Fibroblast of peridontal ligament (primary cell): Measurements from ENCODE around the gene MAVS.
"Not testable (repeated sequence)": the region's sequence is repeated elsewhere in the genome, so short reads cannot be mapped to it uniquely, and the experiment has no call there.

Experiments used
- DNase-seq: peaks from one replicate; pipeline ENCODE4 v3.0.0-alpha.2; 2010; ENCODE audit errors: extremely low read depth

MAVS gene

DNA sequence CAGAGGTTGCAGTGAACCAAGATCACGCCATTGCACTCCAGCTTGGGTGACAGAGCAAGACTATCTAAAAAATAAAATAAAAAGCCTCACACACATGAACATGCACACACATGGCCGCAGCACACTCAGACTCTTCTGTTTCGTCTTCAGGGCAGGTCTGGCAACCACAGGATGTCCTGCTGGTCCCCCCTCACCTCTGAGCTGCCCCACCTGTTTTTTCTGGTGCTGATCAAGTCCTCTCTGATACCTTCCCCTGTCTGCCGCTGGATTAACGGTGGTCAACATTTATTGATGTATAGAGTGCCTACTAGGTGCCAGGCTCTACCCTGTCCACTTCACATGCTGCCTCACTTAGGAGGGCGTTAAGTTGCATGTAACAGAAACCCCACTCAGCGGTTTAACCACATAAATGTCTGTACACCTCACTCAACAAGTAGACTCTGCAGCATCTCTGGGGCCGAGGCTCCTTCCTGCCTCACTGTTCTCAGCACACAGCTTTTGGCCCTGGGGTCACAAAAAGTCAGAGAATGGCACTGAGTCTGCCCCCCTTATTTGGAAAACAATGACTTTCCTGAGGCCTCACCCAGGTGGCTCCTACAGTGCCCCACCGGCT, 30.8 kb upstream of the MAVS start:
- DNase-seq: no peak

DNA sequence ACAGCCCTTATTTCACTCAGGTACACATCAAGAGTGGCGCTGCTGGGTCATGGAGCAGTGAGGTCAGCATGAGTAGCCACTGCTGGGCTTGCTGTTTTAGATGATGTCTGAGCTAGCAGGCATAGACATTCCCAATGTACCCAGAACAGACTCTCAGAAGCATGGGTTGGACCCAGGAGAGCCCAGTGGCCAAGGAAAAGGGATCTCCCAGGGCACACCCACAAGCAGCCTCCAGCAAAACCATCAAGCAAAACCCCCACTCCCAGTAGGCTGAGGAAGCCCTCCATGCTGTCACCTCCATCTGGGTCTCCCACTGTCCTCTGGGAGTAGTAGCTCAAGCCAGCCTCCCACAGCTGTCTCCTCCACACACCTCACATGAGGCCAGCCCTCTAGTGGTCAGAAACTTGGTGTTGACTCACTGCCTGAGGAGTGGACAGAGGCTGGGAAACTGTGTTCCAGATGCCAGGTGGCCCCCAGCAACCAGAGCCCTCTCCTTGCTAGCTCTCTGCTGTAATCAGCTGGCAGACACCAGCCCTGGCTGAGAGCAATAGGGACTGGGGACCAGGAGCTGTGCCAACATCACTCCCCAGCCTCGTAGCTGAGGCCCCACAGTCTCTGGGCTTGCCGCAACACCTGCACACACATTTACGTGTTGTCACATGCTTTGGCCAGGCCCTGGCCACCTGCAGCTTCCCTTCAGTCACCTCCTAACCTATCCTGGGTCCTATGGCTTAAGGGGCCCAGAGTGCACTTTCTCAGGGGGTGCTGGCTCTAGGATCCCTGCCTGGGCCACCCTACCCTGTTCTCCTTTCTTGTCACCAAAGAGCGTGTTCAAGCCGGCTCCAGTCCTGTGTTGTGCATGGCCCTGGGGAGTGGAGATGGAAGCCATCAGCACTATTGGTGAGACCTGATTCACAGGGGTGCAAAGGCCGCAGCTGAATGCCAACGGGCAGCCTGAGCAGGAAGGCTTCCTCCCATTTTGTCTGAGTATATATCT, 28.2 kb upstream of the MAVS start:
- DNase-seq: peak; percentile 71

DNA sequence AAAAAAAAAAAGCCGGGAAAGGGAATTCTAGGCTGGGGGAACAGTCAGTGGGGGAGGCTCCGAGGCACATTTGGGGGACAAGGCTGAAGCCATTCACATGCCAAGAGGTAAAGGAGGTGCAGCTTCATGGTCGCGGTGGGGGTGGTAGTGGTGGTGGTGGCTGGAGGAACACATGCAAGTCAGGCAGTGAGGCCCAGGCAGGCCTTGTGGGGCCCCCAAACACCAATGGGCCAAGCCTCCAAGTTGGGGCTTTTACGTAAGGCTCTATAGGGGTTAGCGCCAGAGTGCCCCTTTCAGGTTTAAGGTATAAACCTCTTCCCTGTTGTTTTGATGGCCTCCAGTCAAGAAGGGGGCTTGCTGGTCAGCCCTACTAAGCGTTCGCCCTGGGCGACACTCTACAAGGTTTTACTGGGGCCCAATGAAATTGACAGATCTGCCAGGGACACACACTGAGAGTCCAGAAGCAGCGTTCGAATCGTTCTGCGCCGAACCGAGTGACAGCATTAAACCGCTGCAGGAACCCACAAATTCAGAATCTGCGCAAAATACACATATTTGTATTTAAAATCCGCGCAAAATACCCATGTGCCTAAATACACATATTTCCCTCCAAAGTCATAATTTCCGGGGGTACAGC, 27.1 kb upstream of the MAVS start:
- no peak for DNase-seq

DNA sequence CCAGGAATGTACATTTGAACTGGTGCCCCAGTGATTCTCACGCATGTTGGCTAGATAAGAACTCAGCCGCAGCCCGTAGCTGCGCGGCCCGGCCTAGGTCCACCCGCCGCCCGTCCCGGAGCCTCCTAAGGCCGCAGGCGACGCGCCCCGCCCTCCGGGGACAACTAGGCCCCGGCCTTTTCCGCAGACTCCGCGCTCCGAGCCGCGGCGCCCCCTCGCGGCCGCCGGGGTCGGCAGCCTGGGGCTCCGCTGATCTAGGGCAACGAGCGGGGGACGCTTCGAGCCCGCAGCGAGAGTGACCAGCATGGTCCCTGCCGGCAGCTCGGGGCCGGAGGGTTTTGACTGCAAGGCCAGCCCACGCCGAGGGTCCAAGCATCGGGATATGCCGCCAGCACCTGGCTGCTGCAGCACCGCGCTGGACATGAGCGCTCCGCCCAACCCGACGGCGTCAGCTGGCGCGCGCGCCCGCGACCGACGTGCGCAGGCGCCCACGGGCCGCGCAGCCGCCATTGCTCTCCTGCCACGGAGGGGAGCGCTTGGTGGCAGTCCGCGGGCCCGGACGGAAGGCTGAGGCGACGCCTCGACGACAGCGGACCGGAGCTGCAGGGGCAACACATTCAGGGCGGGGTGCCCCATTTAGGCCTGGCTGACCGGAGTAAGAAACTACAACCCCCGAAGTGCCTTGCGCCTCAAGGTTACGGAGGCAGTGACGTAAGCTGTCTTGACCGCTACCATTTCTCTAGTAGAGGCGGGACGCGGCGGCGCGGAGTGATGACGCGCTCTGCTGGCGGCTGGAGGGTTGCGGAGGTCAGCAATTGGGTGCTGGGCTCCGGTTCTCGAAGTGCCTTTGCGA, 26.4 kb upstream of the MAVS start, which contains the start of gene AP5S1:
TSS of gene AP5S1 (plus strand) at position 500 of the 853 bp plus-strand sequence. CDS start 1,571 bp downstream, outside the sequence.
- DNase-seq: peak; percentile 96

DNA sequence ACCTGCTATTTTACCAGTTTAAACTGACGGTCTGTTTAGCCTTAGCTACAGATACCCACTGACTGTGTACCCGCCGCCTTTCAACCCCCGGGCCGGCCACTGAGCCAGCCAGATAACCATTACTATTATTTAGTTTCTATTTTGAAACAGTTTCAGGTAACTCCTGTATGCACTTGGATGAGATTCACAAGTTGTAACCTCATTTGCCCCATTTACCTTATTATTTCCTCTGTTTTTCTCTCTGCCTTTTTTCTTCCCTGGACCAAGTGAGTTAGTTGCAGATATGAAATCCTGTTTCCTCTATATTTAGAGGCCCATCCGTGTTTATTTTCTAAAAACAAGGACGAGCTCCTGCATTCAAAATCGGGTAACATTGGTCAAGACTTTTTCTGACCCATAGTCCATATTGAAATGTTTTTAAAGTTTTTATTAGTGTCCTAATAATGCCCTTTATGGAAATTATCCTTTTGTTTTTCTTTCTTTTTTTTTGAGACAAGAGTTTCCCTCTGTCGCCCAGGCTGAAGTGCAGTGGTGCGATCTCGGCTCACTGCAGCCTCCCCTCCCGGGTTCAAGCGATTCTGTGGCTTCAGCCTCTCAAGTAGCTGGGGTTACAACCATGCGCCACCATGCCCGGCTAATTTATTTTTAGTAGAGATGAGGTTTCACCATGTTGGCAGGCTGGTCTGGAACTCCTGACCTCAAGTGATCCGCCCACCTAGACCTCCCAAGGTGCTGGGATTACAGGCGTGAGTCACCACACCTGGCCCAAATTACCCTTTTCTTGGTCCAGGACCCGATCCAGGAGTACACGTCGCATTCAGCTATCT, 25.5 kb upstream of the MAVS start:
- DNase-seq: no peak

DNA sequence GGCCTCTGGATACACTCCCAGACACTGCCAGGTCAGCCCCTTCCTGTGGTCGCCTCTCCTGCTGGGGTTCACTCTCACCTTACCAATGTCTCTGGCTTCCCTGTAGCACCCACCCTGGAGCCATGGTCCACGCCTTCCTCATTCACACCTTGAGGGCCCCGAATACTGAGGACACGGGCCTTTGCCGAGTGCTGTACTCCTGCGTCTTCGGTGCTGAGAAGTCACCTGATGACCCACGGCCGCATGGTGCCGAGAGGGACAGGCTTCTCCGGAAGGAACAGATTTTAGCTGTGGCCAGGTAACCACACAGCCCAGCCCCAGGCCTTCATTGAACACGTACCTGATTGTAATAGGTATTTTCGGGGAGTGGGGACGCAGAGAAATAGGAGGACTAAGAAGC, 24.6 kb upstream of the MAVS start:
- no peak for DNase-seq

DNA sequence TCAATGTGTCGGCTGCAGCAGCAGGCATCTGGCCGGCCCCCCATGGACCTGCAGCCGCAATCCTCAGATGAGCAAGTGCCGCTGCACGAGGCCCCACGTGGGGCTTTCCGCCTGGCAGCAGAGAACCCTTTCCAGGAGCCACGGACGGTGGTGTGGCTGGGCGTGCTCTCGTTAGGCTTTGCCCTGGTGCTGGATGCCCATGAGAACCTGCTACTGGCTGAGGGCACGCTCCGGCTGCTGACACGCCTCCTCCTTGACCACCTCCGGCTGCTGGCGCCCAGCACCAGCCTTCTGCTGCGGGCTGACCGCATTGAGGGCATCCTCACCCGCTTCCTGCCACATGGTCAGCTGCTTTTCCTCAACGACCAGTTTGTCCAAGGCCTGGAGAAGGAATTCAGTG, 22.8 kb upstream of the MAVS start:
- no peak for DNase-seq

DNA sequence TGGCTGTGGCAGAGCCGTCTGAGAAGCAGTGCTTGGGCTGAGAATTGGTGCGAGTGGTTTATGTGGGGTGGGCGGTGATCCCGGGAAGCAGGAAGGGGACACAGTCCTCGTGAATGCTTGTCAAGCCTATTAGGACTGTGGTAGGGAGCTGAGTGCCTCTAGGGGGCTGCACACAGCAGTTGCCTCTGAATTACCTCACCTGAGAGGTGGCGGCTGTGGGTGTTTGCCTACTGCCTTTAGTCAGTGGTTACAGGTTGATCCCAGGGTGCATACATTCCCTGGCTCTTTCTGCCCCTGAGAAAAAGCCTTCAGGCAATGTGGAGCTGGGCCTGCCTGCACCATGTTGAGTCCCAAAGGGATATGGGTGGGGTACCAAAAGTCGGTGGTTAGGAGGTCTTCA, 21.1 kb upstream of the MAVS start:
- no peak for DNase-seq

DNA sequence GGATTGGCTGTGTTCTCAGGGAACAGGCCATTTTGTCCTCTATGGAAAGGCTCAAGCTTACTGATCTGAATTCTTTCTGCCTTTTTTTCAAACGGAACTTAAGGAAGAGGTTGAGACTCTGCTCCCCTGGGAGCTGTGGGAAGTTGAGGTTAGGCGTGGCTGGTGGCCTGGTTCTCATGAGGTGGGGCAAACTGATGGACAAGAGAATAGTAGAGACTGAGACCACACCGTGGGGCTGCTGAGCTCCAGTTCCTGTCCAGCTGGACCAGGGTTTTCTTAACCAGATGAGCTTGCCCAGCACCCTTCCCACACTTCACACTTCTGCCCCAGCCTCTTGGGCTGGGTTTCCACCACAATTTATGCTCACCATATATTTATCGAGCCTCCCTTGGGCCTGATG, 20.2 kb upstream of the MAVS start:
- DNase-seq: no peak

DNA sequence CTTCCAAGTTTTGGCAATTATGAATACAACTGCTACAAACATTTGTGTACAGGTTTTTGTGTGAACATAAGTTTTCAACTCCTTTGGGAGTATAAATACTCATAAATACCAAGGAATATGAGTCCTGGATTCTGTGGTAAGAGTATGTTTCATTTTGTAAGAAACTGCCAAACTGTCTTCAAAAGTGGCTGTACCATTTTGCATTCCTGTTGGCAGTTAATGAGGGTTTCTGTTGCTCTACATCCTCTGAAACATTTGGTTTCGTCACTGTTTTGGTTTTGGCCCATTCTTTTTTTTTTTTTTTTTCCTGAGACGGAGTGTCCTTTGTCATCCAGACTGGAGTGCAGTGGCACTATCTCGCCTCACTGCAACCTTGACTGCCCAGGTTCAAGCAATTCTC, 17.8 kb upstream of the MAVS start:
- no peak for DNase-seq

DNA sequence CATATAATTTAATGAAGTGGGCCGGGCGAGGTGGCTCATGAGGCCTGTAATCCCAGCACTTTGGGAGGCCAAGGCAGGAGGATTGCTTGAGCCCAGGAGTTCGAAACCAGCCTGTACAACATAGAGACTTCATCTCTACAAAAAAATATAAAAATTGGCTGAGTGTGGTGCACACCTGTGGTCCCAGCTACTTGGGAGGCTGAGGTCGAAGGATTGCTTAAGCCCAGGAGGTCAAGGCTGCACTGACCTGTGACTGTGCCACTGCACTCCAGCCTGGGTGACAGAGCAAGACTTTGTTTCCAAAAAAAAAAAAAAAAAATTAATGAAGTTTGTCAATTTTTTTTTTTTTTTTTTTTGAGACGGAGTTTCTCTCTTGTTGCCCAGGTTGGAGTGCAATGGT, 16.7 kb upstream of the MAVS start:
- not testable (repeated sequence) for DNase-seq

DNA sequence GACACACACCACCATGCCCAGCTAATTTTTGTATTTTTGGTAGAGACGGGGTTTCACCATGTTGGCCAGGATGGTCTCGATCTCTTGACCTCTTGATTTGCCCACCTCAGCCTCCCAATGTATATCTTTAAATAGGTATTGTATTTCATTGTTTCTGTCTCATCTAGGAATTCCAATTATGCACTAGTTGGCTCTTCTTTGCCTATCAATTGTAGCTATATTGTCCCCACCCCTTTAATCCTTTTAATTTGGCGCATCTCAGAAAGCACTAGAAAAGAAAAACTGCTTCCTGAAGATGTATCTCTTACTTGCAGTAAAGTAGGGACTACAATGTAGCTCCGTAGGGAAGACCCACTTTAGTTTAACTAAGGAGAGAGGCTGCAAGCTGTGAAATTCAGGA, 10.5 kb upstream of the MAVS start:
- DNase-seq: no peak

DNA sequence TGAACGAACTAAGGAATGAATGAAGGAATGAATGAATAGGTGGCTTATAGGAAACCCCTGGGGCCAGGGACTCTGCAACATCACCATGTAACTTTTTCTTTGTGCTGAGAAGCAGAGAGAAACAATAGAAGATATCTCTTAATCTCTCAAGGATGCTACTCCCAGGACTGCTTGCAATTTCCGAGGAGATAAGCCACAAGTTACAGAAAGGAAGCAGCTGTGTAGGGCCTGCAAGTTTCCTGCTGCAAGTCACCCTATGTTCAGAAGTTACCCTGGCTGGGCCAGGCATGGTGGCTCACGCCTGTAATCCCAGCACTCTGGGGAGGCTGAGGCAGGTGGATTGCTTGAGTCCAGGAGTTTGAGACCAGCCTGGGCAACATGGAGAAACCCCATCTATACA, 7.3 kb upstream of the MAVS start:
- DNase-seq: no peak

DNA sequence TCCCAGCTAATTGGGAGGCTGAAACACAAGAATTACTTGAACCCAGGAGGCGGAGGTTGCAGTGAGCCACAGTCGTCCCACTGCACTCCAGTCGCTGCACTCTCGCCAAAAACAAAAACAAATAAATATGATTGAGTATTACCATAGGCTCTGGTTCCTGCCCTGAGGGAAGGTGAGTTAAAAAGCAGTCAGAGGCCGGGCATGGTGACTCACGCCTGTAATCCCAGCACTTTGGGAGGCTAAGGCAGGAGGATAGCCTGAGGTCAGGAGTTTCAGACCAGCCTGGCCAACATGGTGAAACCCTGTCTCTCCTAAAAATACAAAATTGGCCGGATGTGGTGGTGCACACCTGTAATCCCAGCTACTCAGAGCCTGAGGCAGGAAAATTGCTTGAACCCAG, 6.4 kb upstream of the MAVS start:
- not testable (repeated sequence) for DNase-seq

DNA sequence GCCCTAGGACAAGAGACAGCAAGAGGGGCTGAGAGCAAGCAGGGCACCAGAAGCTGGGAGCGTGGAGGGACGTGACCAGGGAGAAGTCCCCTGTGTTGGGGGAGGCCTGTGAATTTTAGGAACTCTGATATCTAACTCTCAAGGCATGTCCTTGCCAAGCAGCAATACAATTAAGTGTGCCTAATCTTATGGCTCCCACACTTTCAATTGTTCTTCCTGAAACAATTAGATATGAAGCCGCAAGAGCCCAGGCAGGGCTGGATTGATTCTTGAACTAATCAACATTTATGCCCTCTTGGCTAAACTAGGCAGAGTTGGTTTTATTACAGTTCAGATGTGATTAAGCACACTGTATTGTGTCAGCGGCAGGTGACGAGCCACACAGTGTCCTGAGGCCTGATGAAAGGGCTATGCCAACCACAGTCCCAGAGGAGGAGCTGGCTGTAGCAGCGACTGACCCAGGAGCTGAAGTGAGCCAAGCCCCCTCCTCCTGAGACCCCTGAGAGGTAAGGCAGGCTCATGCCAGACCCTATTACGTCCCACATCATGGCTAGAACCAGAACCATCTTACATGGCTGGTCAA, 4.2 kb upstream of the MAVS start:
- no peak for DNase-seq

DNA sequence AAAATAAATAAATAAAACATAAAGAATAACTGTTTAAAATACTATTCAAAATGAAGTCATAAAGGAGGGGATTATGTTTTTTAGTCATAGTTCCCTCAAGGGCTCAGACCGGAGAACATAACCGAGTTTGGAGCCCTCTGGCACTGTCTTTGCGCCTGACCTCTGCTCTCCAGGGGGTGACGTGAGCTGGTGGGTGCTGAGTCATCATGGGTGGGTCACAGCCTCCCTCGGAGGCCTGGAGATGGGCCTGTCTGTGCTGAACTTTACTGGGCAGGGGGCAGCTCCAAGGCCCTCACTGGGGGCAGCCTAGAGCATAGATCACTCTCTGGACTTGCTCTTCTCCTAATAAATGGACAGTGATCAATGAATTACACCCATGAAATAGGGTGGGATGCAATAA, 3.1 kb upstream of the MAVS start:
- DNase-seq: peak; percentile 60

DNA sequence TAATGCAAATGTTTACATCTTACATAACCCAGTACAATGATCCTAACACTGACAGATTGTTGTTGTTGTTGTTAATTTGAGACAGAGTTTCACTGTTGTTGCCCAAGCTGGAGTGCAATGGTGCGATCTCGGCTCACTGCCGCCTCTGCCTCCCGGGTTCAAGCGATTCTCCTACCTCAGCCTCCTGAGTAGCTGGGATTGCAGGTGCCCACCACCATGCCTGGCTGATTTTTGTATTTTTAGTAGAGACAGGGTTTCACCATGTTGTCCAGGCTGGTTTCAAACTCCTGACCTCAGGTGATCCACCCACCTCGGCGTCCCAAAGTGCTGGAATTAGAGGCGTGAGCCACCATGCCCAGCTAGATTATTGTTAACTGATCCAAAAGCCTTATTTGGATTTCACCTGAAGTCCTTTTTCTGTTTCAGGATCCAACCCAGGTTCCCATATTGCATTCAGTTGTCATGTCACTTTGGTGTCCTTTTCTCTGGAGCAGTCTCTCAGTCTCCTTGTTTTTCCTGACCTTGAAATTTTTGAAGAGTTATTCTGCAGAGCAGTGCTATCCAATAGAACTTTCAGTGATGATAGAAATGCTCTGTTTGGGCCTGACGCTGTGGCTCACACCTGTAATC, 2.5 kb upstream of the MAVS start:
- not testable (repeated sequence) for DNase-seq

DNA sequence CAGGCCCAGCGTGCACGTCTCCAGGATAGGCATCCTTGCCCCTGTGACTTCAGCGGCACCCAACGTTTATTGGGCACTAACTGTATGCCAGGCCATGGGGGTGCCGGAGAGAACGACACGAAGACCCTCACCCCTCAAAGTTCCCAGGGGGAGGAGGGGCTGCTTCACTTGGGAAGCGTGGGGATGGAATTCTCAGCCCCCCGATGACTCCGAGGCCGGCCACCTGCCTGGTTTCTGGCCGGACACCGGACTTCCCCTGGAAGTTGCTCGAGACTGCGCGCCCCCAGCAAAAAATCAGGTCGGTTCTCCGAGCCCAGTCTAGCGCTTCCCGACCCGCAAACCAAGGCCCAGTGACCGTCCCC, 275 bp upstream of the MAVS start:
- DNase-seq: no peak

DNA sequence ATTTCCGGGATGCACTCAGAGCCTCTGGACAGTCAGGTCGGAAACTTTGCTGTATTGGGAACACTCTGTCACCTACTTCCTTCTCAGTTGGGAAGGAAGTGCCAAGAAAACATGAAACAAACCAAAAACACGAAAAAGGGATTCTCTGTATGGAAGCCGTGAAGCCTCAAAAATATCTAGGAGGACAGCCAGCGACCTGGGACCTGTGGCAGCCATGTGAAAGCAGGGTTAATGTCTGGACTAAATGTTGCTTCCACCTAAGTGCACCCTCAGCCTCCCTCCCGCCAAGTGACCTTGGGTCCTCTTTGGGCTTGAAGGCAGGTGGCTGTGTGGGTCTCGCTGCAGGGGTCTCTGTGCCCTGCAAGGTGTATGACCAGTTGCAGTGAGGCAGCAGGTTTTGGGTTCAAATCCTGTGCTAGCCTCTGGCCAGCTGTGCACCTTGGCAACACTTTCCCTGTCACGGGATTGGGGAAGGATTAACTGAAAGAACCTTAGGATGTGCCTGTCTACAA, 851 bp downstream of the MAVS start:
- peak; percentile 26 for DNase-seq

DNA sequence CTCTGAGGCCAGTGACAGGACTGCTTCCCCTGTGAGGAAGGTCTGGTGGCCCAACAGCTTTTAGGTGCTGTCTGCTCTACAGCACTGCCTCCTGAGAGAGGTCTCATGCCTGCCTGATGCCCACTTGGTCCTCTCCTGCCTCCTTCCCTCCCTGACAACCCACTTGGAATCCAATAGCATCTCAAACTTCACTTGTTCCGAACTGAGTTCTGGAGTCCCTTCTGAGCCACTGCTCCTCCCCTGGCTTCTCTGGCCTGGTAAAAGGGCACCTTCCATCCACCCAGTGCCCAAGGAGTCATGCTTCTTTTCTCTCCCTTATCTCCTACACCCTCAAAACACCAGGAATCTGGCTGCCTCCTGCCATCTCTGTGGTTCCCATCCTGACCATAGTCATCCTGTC, 1.9 kb downstream of the MAVS start:
- DNase-seq: no peak
